Epithelial cell of esophagus (primary cell): ENCODE measurements around the gene JMJD6.
A peak's percentile ranks its signal among the peaks of the same experiment; 100 is the strongest.

Experiments used
- DNase-seq: peaks from one replicate; pipeline ENCODE4 v3.0.0; 2010; ENCODE audit warnings: low read depth
- H3K4me3 ChIP-seq: 2 replicates; pipeline ENCODE4 v1.5.1; 2011; ENCODE audit warnings: mild to moderate bottlenecking, low read length, control low read depth
- CTCF ChIP-seq: IDR thresholded peaks from 2 replicates; pipeline ENCODE4 v1.5.1; 2011; ENCODE audit warnings: low read depth, mild to moderate bottlenecking, low read length, control low read depth, inconsistent platforms; ENCODE audit not compliant: insufficient read depth; ENCODE audit errors: missing control alignments

Gene JMJD6

GRCh38 chr17:76671912-76672262 lies 54.5 kb downstream of the JMJD6 start:
- no peak for TF ChIP-seq CTCF
- peak overlapping the region; percentile 84 for H3K4me3 ChIP-seq
- DNase-seq = no peak

GRCh38 chr17:76671123-76671911 lies 55.1 kb downstream of the JMJD6 start:
- DNase-seq = peak; percentile 100

GRCh38 chr17:76670718-76671122 lies 55.7 kb downstream of the JMJD6 start:
- TF ChIP-seq CTCF = no peak
- H3K4me3 ChIP-seq = no peak overlapping the region
- no peak for DNase-seq

More at GRCh38 chr17:76671123-76671911, 55.1 kb downstream of the JMJD6 start:
- H3K4me3 ChIP-seq = peak overlapping the region; percentile 84
- no peak for TF ChIP-seq CTCF

GRCh38 chr17:76670020-76670717 lies 56.2 kb downstream of the JMJD6 start:
- DNase-seq = peak; percentile 73
- TF ChIP-seq CTCF = no peak
- no peak overlapping the region for H3K4me3 ChIP-seq
